ACHN (cell line): Measurements from ENCODE around the gene HEY2.

Experiments
- DNase-seq: peaks from one replicate; pipeline ENCODE4 v3.0.0-alpha.2; 2015
- in situ Hi-C: cut with HindIII; loops from 2 replicates; pipeline ENCODE4 v1.10.0; 2017; ENCODE audit warnings: low sequenced_read_pairs, low pct_ligation_motif_present, low pct_unique_long_range_greater_than_20kb

Gene HEY2

GRCh38 chr6:125742024-125742423, 7.4 kb upstream of the HEY2 start:
- DNase-seq = no peak
- in situ Hi-C loops = no loop called here

DNA sequence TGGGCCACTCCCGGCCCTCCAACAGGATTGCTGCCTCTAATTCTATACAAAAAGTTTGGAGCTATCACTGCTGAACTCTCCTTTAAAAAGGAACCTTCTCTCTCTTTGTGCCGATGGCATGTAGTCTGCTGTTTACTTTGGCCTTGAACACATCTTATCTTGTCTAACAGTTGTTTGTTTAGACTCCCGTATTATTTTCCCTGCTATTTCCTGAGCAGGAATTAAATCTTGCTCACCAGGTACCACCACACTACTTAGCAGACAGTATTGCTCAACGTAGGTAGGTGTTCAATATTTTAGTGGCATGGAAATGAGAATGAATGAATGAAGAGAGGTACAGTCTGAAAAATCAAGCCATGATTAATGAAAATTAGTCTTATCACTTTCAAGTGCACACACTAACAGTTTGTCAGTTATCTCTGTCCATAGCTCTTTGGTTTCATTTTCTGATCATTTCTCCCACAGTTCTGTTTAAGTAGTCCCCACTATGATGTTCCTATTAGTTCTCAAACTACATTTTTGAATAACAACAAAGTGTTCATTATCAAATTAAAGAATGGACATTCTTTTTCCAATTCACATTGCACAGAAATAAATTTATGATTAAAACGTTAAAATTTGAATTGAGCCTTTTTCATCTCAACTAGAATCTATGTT, 6.8 kb upstream of the HEY2 start:
- in situ Hi-C loops = no loop called here
- no peak for DNase-seq

- in situ Hi-C loops = no loop called here
- DNase-seq = no peak
Observed at GRCh38 chr6:125743604-125744003, 5.8 kb upstream of the HEY2 start.

- no peak for DNase-seq
- in situ Hi-C loops = no loop called here
Observed at GRCh38 chr6:125745281-125746018, 4.0 kb upstream of the HEY2 start.

DNA sequence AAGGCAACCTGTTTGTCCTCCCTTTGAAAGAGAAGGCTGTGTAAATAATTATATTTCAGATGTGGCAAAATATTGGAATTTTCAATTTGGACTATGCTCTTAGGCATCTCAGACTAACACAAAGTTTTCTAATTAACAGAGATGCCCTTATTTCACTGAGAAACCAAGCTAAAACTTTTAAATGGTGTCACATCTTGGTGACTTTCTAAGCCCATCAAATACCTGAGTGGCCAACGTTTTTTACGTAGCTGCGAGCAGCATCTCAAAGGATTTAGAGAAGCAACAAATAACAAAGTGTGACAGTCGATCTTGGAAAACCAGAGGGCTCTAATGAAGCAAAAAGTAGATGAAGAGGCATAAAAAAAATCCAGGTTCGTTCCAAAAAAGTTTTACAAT, 3.4 kb upstream of the HEY2 start:
- in situ Hi-C loops = no loop called here
- no peak for DNase-seq

- in situ Hi-C loops = no loop called here
- peak; percentile 34 for DNase-seq
Observed at GRCh38 chr6:125746731-125747588, 2.5 kb upstream of the HEY2 start.

GRCh38 chr6:125747589-125748405, 1.6 kb upstream of the HEY2 start:
- in situ Hi-C loops = no loop called here
- no peak for DNase-seq

DNA sequence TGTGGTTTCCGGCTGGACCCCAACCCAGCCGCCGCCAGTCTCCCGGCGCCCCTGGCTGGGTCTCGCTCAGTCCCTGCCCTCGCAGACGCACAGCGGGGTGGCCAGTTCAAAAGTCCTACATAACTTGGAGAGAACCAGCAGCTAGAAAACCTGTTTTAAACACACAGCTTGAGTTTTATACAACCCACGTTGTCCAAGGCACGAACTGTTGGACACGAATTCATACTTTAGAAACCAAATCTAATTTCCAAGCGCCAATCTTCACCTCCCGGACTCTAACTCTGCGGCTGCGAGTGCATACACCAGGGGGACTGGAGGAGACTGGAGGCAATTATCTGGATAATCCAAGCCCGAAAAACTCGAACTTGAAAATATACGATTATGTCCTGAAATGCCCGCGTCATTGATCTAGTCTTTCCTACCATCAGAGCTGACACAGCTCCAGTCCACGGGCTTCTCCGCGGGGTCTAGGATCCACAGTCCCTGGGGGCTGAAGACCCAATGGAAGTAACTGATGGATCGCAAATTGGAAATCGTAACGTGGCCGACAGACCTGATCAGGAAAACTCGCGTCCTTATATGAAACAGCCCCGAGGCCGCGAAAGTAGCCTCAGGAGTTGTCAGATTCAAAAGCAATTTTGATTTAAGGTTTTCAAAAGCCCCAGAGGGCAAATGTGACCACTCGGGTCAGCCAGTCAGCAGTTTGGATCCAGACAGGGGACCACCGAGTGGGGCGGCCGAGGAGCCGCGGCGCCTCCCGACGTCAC, 843 bp upstream of the HEY2 start:
- no peak for DNase-seq

DNA sequence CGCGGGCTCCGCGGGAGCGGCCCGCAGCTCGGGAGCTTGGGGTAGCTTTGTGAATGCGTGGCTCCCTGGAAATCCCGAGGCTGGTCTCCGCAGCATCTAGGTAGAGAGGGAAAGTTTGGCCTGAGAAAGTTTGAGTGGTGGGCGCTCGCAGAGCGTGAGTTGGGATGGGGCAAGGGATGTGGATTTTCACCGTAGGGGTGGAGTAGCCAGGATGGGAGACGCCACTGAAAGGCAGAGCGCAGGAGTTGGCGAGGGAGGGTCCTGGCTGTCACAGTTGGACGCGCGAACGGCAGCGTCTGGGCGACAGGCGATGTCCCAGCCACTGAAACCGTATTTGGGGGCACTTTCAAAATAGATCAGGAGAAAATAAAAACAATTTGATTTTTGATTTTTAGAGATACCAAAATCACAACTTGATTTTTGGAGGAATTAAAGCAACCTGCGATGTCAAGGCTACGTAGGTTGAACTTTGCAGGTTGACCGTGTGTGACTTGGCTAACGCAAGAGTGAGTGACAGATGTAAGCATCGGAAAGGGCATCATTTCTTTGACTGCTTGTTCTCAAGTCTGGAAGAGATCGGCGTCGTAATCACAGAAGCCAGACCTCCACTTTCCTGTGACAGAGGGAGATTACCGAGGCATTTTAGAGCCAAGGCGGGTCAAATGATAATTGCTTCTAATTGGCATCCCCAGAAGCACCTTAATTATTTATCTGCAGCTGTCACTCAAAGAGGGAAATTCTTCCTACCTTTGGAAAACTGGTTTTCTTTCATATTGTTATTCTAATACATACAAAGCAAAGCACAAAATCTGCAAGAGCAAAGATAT, 646 bp downstream of the HEY2 start:
- DNase-seq = no peak
- in situ Hi-C loops = no loop called here

More for the DNA sequence above, 843 bp upstream of the HEY2 start:
- in situ Hi-C loops = no loop called here

DNA sequence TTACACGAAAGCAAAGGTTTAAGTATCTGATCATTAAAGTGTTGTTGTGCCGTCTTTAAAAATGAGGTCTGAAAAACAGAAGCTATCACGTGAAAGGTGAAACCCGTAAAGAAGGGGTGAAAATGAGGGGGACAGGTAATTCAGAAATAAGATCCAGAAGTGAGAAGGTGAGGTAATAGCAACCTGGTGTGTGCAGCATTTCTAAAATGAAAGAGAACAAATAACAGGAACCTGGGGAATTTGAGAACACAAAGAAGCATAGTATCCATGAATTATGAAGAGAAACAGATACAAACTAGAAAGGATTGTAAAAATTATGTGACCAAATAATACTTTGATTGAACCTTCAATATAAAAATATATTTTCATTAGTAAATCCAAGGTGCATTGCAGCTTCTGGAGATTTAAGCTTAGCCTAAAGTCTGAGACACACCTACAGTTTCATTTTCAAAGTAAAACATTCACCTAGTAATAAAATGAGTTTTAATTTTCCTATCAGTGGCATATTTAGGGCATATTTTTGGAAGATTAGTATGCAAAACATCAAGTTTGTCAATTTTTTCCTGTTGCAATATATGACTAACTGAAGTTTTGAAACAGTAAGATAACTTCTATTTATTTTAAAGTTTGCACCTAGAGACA, 1.4 kb downstream of the HEY2 start:
- DNase-seq = no peak
- in situ Hi-C loops = no loop called here

- DNase-seq = no peak
- in situ Hi-C loops = no loop called here
Observed at GRCh38 chr6:125751334-125751916, 2.0 kb downstream of the HEY2 start.

DNA sequence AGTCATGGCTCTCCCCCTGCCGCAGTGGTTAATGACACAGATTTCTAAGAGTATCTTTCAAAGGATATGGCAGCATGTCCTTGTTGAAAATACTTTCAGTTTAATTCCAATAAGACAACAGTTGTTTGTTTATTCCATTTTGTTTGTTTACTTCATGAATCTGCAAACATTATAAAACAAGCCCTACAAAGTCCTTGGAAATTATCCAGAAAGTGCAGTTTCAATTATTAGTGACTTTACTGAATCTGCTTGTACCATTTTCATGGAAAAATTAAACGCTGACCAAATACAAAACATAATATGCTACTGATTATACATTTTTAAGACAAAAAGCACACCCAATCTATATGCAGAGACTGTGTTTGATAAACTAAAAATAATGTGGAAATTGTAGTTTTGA, 3.3 kb downstream of the HEY2 start:
- in situ Hi-C loops = no loop called here
- no peak for DNase-seq

- in situ Hi-C loops = no loop called here
- peak; percentile 25 for DNase-seq
Observed at GRCh38 chr6:125753218-125753936, 3.9 kb downstream of the HEY2 start.

GRCh38 chr6:125753937-125754259, 4.5 kb downstream of the HEY2 start:
- DNase-seq = no peak
- in situ Hi-C loops = no loop called here

GRCh38 chr6:125754566-125754965, 5.1 kb downstream of the HEY2 start:
- DNase-seq = no peak
- in situ Hi-C loops = no loop called here
